Fibroblast of villous mesenchyme (primary cell): Measurements from ENCODE around the gene SAMSN1. TPM values are rescaled to one million over a fixed set of nuclear protein-coding genes. Genes with fewer than 3 reads are reported as not detected.

ENCODE experiments used
- DNase-seq: peaks from one replicate; pipeline ENCODE4 v3.0.0-alpha.2; 2010; ENCODE audit warnings: low read depth
- H3K4me3 ChIP-seq: 2 replicates; pipeline ENCODE4 v1.5.1; 2011; ENCODE audit warnings: low read depth, mild to moderate bottlenecking, low read length
- total RNA-seq: library from RNA; depleted of rRNA; stranded (reverse); fragments of >200 nt; gene quantifications from 2 replicates; pipeline ENCODE4 v1.2.3, GENCODE V29; 2012
- TF ChIP-seq, protein P1 (sequence below): IDR thresholded peaks from 2 replicates; pipeline ENCODE4 v1.5.1; 2012; ENCODE audit warnings: low read depth, mild to moderate bottlenecking, low read length; ENCODE audit not compliant: insufficient read depth

SAMSN1 gene
- total RNA-seq, 1 donor, result 0.86 TPM

DNA sequence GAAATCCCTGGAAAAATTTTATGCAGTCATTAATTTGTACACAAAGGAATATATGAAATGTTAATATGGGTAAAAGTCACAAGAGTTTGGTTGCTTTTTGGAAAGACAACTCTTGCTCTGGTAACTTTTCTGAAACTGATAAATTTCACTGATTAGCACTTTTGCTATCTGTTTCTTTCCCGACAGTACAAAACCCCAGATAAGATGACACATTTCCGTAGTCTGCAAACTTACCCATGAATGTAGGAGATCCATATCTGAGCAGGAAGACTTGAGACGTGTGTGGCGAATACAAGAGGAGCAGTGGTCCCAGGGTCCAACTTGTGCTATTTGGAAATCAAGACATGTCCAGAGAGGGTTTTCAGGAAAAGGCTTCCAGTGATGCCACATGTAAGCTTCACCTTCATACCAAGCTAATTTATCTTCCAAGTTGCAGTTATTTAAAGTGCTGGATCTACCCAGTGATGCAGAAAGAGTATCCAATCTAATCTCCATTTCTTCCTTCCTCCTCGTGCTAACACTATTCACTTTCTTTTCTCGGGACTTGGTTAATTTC lies 35.9 kb upstream of the SAMSN1 start:
- TF ChIP-seq, protein P1, sequence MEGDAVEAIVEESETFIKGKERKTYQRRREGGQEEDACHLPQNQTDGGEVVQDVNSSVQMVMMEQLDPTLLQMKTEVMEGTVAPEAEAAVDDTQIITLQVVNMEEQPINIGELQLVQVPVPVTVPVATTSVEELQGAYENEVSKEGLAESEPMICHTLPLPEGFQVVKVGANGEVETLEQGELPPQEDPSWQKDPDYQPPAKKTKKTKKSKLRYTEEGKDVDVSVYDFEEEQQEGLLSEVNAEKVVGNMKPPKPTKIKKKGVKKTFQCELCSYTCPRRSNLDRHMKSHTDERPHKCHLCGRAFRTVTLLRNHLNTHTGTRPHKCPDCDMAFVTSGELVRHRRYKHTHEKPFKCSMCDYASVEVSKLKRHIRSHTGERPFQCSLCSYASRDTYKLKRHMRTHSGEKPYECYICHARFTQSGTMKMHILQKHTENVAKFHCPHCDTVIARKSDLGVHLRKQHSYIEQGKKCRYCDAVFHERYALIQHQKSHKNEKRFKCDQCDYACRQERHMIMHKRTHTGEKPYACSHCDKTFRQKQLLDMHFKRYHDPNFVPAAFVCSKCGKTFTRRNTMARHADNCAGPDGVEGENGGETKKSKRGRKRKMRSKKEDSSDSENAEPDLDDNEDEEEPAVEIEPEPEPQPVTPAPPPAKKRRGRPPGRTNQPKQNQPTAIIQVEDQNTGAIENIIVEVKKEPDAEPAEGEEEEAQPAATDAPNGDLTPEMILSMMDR, result no peak
- DNase-seq, result no peak
- H3K4me3 ChIP-seq, result no peak overlapping the region

DNA sequence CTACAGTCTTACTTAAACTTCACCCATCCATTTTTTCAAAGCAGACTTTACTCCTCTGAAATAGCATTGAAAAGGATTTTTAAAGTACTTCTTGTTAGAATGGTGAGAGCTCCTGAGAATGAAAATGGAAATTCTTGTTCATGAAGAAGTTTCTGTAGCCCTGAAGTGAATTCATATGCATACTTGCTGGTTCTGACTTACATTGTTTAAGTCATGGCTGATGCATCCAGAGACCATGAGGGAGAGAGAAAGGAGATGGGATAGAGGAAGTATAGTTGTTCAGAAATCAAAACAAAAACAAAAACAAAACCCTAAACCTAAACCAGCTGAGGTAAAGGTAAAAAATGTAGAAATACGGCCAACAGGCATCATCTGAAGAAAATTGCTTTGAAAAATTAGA lies 27.1 kb upstream of the SAMSN1 start:
- no peak overlapping the region for H3K4me3 ChIP-seq
- TF ChIP-seq, protein P1, result no peak
- no peak for DNase-seq

DNA sequence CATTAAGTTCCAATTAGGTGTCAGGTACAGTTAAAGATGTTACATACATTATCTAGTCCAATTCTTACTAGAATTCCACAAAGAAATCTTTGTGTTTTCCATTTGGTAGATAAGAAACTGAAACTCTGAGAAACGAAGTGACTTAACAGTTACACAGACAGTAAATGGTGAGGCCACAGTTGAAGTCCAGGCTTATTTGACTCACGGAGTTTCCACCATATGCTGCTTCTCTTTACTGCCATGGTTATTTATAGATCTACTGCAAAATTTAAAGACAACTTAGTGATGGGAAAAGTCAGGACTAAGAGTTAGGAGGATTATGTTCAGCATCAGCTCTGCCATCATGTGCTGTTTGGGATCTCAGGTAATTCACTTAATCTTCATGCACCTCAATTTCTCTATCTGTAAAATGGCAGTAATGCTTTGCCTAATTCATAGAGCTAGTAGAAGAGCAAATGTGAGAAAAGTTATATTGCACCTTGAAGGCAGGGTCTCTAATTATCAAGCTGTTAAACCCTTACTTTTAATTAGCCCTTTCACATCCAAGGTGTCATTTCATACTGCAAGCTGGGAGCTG lies 26.2 kb upstream of the SAMSN1 start:
- H3K4me3 ChIP-seq, result no peak overlapping the region

DNA sequence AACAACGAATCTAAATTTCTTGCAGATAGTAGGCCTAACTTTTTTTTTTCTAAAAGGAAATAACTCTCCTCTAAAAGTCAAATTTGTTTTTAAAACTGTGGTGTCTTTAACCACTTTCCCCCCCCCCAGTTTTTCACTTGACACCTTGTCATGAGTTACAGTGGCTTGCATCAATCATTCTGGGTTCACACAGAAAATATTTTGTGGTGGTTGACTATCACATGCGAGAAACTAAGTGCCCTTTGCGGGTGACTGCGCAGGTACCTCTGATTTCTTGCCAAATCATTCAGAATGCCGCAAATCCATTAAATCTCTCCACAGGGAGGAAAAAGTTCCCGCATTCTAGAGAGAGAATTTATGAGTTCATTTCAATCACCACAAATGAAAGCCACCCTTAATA lies 23.8 kb upstream of the SAMSN1 start:
- no peak overlapping the region for H3K4me3 ChIP-seq
- DNase-seq, result no peak
- TF ChIP-seq, protein P1, result no peak

More for the DNA sequence above, 26.2 kb upstream of the SAMSN1 start:
- TF ChIP-seq, protein P1, result no peak
- no peak for DNase-seq

DNA sequence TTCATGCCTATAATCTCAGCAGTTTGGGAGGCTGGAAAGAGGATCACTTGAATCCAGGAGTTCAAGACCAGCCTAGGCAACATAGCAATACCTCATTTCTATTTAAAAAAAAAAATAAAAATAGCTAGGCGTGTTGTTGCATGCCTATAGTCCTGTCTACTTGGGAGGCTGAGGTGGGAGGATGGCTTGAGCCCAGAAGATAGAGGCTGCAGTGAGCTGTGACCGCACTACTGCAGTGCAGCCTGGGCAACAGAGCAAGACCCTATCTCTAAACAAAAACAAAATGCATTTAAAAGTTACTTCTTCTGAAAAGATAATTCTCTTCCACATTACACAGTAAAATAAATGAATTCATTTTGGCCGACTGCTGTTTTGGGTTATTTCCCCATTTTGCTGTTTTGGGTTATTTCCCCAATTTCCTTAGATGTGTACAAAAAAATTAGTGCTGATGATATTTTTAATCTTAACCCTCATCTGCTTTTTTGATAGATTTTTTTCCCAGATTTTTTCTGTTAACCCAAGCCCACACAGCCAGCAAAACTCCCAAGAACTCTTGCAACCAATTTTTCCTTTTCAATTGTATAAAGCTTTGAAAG lies 23.0 kb upstream of the SAMSN1 start:
- no peak overlapping the region for H3K4me3 ChIP-seq
- DNase-seq, result no peak
- TF ChIP-seq, protein P1, result no peak

DNA sequence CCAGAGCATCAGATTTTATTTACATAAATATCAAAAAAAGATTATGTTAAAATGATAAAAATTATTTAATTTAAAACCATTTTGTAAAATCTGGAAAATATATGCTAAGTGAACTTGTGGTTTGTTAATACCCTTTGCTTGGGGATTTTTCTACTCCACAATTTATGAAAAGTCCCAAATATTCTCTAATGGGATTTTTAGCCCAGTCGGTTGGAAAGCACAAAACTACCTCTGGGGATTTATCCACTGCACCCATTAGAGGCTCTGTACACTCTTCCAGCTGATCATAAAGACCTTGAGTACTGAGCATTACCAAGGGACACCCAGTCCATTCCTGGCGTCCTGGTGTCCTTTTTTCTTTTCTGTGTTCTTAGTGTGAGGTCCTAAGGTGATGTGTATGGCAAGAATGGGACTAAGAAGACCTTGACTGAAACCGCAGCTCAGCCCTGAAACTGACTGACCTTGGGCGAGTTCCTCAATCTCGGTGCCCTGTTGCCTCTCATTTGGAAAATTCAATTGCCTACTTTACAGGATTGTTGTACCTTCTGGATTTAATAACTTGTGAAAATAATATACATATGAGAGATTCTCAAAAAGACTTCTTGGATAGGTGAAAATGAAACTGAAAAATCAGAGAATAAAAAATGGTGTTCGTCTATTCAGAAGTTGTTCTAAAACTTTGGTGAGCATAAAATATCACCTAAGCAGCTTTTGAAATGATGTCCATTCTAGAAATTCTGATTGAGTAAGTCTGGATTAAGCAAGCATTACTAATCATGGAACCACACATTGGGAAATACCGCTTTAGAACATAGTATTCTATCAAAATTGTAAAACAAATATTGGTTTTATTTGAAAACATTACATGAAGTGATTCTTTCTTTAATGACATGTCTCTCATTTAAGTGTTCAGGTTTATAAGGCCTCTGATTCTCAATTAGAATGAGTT lies 21.5 kb upstream of the SAMSN1 start:
- no peak for DNase-seq
- TF ChIP-seq, protein P1, result no peak
- H3K4me3 ChIP-seq, result no peak overlapping the region
